Vagina (tissue), 2 donors: Measurements from ENCODE around the gene ATXN7L3. TPM values are rescaled to one million over a fixed set of nuclear protein-coding genes. Genes with fewer than 3 reads are reported as not detected.
A peak's percentile ranks its signal among the peaks of the same experiment; 100 is the strongest.

Experiments
- DNase-seq, 2 donors: peaks; one replicate each; pipeline ENCODE4 v3.0.0-alpha.2; 2017; ENCODE audit errors: extremely low spot score in 2 of 2
- H3K27ac ChIP-seq: fragments of 200-600 bp; sonication (generic); one replicate; pipeline ENCODE4 v1.5.1; 2019
- H3K27me3 ChIP-seq: fragments of 200-600 bp; sonication (generic); one replicate; pipeline ENCODE4 v1.5.1; 2019
- H3K36me3 ChIP-seq, 2 donors: fragments of 200-600 bp; sonication (generic); one replicate each; pipeline ENCODE4 v1.5.1; 2017 to 2019
- H3K4me1 ChIP-seq: fragments of 200-600 bp; sonication (generic); one replicate; pipeline ENCODE4 v1.5.1; 2019
- H3K4me3 ChIP-seq, 2 donors: fragments of 200-600 bp; sonication (generic); 1 replicate in 1 of 2; 2 replicates in 1 of 2; pipeline ENCODE4 v1.5.1; 2016 to 2019
- H3K9me3 ChIP-seq: fragments of 200-600 bp; sonication (generic); one replicate; pipeline ENCODE4 v1.5.1; 2019
- POLR2A ChIP-seq, 2 donors: fragments of 450-650 bp; IDR thresholded peaks; one replicate each; pipeline ENCODE4 v1.6.1; 2017; ENCODE audit warnings: antibody characterized with exemption in 2 of 2, mild to moderate bottlenecking in 2 of 2, moderate library complexity in 2 of 2
- POLR2AphosphoS5 ChIP-seq, 2 donors: sonication (generic); formaldehyde crosslinking; IDR thresholded peaks; one replicate each; pipeline ENCODE4 v1.9.0; 2017; ENCODE audit warnings: antibody characterized with exemption in 2 of 2, mild to moderate bottlenecking in 2 of 2, low read depth in 1 of 2; ENCODE audit not compliant: insufficient read depth in 1 of 2
- intact Hi-C: fragments of 100-400 bp; cut with DNase I; formaldehyde crosslinking; loops from one replicate; pipeline ENCODE4 v1.15.1; 2023
- total RNA-seq: library from RNA; depleted of rRNA; stranded (reverse); fragments of >200 nt; gene quantifications from one replicate; pipeline ENCODE4 v1.2.3, GENCODE V29; 2016
- TF ChIP-seq, protein P1 (sequence below), 3 experiments: fragments of 450-650 bp in 2 of 3; fragments of 200-600 bp in 1 of 3; sonication (generic) in 1 of 3; IDR thresholded peaks; one replicate each; pipeline ENCODE4 v1.5.1; 2017 to 2019; ENCODE audit warnings: antibody characterized with exemption in 3 of 3, mild to moderate bottlenecking in 2 of 3, moderate library complexity in 2 of 3

ATXN7L3 gene
- total RNA-seq, 1 donor from 2014 or later: 27.3 TPM

DNA sequence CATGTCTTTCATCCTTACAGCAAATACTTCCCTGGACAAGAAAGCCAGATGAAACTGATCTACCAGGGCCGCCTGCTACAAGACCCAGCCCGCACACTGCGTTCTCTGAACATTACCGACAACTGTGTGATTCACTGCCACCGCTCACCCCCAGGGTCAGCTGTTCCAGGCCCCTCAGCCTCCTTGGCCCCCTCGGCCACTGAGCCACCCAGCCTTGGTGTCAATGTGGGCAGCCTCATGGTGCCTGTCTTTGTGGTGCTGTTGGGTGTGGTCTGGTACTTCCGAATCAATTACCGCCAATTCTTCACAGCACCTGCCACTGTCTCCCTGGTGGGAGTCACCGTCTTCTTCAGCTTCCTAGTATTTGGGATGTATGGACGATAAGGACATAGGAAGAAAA lies 9.2 kb downstream of the ATXN7L3 start:
- peaks cover 21% of the 10 kb centered on the region for H3K4me1 ChIP-seq
- H3K36me3 ChIP-seq: peaks cover 0 to 38% of the 10 kb centered on the region in 2 donors
- no peak overlapping the region for H3K4me3 ChIP-seq
- DNase-seq: no peak
- H3K9me3 ChIP-seq: no peaks in the 10 kb centered on the region
- H3K27ac ChIP-seq: no peak overlapping the region
- TF ChIP-seq POLR2AphosphoS5 (IDR thresholded peaks at IDR 0.05; ENCODE audit: insufficient read depth in 1 of 2, low read depth in 1 of 2): no peak
- TF ChIP-seq POLR2A (IDR thresholded peaks at IDR 0.05): no peak
- TF ChIP-seq, protein P1, sequence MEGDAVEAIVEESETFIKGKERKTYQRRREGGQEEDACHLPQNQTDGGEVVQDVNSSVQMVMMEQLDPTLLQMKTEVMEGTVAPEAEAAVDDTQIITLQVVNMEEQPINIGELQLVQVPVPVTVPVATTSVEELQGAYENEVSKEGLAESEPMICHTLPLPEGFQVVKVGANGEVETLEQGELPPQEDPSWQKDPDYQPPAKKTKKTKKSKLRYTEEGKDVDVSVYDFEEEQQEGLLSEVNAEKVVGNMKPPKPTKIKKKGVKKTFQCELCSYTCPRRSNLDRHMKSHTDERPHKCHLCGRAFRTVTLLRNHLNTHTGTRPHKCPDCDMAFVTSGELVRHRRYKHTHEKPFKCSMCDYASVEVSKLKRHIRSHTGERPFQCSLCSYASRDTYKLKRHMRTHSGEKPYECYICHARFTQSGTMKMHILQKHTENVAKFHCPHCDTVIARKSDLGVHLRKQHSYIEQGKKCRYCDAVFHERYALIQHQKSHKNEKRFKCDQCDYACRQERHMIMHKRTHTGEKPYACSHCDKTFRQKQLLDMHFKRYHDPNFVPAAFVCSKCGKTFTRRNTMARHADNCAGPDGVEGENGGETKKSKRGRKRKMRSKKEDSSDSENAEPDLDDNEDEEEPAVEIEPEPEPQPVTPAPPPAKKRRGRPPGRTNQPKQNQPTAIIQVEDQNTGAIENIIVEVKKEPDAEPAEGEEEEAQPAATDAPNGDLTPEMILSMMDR (IDR thresholded peaks at IDR 0.05): no peak
- H3K27me3 ChIP-seq: no peaks in the 10 kb centered on the region
- intact Hi-C loops: no loop called here

DNA sequence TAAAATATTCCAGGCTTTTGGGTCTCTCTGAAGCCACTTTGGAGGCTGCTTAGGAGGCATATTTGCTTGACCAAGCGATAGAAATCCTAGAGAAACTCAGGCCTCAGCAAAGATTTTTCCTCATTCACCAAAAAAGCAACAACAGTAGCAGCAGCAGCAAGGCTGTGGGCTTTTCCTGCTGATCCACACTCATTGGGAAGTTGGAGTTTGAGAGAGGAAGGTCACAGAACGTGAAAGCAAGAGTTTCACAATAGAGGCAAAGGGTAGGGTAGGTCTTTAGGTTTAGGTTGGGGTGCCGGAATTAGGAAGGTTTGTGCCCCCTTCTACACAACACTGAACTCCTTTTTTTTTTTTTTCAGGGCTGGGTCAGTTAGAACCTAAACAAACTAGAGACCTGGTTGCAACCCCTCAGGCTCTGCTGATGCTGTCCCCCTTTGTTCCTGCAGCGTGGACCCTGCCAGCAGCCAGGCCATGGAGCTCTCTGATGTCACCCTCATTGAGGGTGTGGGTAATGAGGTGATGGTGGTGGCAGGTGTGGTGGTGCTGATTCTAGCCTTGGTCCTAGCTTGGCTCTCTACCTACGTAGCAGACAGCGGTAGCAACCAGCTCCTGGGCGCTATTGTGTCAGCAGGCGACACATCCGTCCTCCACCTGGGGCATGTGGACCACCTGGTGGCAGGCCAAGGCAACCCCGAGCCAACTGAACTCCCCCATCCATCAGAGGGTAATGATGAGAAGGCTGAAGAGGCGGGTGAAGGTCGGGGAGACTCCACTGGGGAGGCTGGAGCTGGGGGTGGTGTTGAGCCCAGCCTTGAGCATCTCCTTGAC lies 10.9 kb downstream of the ATXN7L3 start:
- Histone ChIP-seq H3K4me1 (peaks cover 37% of the 10 kb centered on the region), H3K4me3 (no peak overlapping the region), H3K27ac (no peak overlapping the region), H3K27me3 (no peaks in the 10 kb centered on the region), H3K36me3 (peaks cover 0 to 21% of the 10 kb centered on the region in 2 donors), H3K9me3 (no peaks in the 10 kb centered on the region)
- no peak for DNase-seq
- intact Hi-C loops: no loop called here
- TF ChIP-seq, protein P1 (IDR thresholded peaks at IDR 0.05): no peak
- no peak for TF ChIP-seq POLR2AphosphoS5 (IDR thresholded peaks at IDR 0.05; ENCODE audit: insufficient read depth in 1 of 2, low read depth in 1 of 2)
- no peak for TF ChIP-seq POLR2A (IDR thresholded peaks at IDR 0.05)

DNA sequence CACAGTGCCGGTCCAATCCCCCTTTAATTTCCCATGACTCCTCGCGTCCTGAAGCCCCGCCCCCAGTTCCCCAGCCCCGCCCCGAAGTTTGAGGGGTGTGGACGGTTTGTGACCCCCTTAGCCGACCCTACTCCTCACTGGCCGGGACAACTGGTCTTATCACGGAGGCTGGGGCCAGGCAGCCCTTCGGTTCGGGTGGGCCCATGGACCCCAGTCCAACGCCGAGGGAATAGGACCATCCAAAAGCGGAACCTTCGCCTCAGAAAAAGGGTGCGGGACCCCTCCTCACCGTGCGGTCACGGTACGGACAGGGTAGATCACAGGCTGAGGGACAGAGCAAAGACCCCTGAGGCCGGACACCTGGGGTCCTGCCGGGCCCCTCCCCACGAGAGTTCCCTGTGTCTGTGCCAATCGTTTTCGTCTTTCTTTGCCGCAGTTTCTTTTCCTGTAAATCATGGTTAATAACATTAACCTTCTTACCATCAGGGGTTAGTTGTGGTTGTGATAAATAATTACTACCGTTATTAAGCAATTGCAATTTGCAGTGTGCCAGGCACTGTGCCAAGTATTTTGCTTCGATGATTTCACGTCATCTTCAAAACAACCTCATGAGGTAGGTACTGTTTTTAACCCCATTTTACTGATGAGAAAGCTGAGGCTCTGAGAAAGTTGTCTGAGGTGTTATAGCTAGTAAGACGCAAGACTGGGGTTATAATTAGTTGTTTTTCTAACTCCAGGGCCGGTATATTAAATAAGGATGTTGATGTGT lies 12.4 kb downstream of the ATXN7L3 start:
- peaks cover 37% of the 10 kb centered on the region for H3K4me1 ChIP-seq
- intact Hi-C loops: no loop called here
- H3K27me3 ChIP-seq: no peaks in the 10 kb centered on the region
- peaks cover 0 to 15% of the 10 kb centered on the region in 2 donors for H3K36me3 ChIP-seq
- TF ChIP-seq POLR2A (IDR thresholded peaks at IDR 0.05): no peak
- TF ChIP-seq POLR2AphosphoS5 (IDR thresholded peaks at IDR 0.05; ENCODE audit: insufficient read depth in 1 of 2, low read depth in 1 of 2): no peak
- TF ChIP-seq, protein P1 (IDR thresholded peaks at IDR 0.05): no peak
- H3K9me3 ChIP-seq: no peaks in the 10 kb centered on the region
- peak overlapping the region; percentile 75 to 98 for H3K4me3 ChIP-seq
- H3K27ac ChIP-seq: peak overlapping the region; percentile 99
- DNase-seq: no peak

DNA sequence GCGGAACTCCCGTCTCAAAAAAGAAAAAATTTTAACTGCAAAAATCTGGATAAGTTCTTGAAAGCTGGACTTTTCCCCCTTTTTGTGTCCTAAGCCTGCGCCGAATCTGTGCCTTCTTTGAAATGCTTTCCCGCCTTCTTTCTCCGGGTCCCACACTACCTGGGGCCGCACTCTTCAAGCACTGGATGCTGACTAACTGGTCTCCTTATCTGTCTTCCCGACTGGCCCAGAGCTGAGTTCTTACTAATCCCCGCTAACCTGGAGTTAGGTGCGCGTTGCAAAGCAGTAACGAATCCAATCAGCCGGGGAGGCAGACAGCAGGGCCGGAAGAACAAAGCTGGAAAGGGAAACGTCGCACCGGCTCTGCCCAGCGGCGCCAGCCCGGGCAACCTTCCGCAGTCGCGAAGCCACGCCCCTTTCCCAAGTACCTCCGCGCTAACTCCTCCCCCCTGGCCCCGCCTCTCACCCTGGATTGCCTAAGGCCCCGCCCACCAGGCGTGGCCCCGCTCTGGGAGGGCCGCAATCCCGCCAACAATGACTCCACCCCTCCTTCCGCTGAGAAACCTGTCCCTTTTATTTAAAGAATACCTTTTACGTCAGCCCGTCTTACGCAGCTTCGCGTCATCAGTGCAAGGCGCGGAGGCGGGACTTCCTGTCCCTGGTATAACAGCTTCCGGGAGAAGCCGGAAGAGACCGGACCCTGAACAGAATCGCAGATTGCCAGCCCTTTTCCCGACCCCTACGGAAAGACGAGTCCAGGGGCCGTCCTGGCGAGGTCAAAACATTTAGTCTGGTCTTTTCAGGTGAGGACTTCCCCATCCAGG lies 13.2 kb downstream of the ATXN7L3 start, which contains the start of gene TMUB2:
TSS of gene TMUB2 (plus strand) at position 666 of the 824 bp plus-strand sequence. CDS start 737 bp downstream, outside the sequence.
- peaks cover 0 to 19% of the 10 kb centered on the region in 2 donors for H3K36me3 ChIP-seq

More for the DNA sequence above, 13.2 kb downstream of the ATXN7L3 start, which contains the start of gene TMUB2:
- peaks cover 37% of the 10 kb centered on the region for H3K4me1 ChIP-seq
- peak; percentile 99 to 100 for DNase-seq
- H3K27me3 ChIP-seq: no peaks in the 10 kb centered on the region
- H3K9me3 ChIP-seq: no peaks in the 10 kb centered on the region
- H3K27ac ChIP-seq: peak within 1 kb of the TSS; percentile 99
- TF ChIP-seq POLR2A (IDR thresholded peaks at IDR 0.05) (peak in 1 of 2 donors; percentile 87), POLR2AphosphoS5 (IDR thresholded peaks at IDR 0.05; ENCODE audit: insufficient read depth in 1 of 2, low read depth in 1 of 2) (peak; percentile 89 to 98)
- TF ChIP-seq, protein P1 (IDR thresholded peaks at IDR 0.05): no peak
- peak within 1 kb of the TSS; percentile 75 to 98 for H3K4me3 ChIP-seq
- intact Hi-C loops: no loop called here
